GF-D8 (cell line): Measurements from ENCODE around the gene GNAZ.
A peak's percentile ranks its signal among the peaks of the same experiment; 100 is the strongest.
"Not testable (repeated sequence)": the region's sequence is repeated elsewhere in the genome, so short reads cannot be mapped to it uniquely, and the experiment has no call there.

ENCODE experiments used
- DNase-seq: peaks from one replicate; lab custom pipeline; 2025; lab: John Stamatoyannopoulos, UW

Gene GNAZ

DNA sequence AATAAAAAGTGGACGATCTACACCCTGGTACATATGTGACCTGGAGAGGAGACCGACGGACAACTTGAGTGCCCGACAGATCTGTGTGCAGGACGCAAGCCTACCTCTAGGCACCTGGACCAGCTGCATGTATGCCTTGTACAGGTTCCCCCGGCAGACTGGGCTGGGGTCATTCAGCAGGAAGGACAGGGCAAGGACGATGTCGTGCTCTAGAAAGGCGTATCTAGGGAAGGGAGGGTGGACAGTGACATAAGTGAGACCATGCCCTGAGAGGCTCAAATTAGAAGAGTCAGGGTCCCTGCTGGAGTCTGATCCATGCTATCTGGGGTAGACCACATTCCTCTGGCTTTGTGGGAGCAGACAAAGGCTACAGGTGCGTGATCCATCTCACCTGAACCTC is 63.6 kb downstream of the GNAZ start:
- no peak for DNase-seq

DNA sequence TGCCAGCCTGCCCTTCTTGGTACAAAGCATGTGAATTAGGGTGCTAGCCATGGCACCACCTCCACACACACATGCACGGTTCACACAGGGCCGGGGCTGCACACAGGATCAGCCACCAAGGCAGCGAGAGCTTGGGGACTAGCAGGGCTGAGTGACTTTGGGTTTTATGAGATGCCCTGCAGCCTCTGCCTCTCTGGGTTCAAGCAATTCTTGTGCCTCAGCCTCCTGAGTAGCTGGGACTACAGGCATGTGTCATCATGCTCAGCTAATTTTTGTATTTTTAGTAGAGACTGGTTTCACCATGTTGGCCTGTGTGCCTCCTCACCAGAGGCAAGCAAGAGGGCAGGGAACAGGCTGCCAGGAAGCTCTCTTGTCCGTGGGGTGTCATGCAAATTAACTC is 66.7 kb downstream of the GNAZ start:
- DNase-seq: not testable (repeated sequence)

DNA sequence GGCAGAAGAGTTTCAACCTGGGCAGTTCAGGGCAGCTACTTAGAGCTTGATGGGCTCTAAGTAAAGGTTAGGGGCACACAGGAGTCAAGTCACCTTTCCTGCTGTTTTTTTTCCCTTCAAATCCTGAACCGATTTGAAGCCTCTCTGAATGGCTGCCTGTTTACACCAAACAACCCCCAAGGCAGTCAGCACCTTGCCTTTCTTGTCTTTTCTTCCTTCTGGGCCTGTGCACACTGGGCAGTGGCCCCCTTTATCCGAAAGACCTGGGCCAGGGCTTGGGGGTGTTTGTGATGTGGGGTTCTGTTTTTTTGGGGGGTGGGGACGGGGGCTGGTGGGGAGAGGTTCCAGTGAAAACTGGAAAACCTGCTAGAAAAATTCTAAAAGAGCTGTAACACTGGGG is 67.1 kb downstream of the GNAZ start:
- no peak for DNase-seq

DNA sequence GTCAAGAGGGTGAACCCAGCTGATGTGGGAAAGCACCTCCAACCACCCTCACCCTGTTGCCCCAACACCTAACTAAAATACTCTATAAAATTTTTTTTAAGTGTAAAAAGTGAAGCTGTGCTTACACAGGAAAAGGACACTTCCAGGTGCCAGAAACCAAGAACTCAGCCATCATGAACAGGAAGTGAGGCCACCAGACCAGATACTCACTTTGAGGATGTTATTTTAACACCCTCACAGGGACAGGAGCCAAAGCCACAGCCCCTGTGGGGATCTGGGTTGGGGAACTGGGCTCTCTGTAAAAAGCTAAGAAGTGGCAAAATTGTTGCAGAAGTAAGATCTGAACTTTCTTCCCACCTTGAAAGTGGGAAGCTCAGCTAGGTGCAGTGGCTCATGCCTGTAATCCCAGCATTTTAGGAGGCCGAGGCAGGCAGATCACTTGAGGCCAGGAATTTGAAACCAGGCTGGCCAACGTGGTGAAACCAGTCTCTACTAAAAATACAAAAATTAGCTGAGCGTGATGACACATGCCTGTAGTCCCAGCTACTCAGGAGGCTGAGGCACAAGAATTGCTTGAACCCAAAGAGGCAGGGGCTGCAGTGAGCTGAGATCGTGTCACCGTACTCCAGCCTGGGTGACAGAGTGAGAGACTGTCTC is 67.7 kb downstream of the GNAZ start:
- peak; percentile 70 for DNase-seq

DNA sequence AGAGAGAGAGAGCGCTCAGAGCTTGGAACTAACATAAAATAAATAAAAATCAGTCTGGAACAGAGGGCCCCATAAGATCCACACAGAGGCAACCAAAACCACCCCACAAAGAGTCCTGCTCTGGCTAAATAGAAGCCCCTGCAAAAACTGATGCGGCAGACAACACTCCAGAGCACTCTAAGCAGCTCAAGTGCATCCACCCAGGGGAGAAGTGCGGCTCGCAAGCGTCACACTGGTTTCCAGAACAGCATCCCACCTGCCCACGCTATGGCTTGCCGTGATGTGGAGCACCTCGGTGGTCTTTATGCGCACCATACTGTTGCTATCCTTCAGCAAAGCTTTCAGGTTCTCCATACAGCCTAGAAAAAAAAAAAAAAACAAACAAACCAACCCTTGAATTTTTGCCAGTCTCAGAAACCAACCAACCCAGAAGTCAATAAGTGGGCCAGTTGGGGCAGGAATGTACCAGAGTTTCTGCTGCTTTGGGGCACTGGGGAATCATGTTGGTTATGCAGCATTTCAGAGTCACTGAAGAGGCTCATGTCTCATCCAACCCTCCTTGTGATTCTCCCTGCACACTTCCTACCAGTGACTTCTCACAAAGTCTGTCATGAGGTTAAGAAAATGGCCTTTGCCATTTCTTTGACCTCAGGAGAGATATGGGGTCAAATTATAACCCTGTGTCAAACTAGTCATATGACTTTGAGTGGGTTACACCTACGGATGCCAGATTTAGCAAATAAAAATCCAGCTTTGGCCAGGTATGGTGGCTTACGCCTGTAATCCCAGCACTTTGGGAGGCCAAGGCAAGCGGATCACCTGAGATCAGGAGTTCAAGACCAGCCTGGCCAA is 68.5 kb downstream of the GNAZ start:
- DNase-seq: no peak

DNA sequence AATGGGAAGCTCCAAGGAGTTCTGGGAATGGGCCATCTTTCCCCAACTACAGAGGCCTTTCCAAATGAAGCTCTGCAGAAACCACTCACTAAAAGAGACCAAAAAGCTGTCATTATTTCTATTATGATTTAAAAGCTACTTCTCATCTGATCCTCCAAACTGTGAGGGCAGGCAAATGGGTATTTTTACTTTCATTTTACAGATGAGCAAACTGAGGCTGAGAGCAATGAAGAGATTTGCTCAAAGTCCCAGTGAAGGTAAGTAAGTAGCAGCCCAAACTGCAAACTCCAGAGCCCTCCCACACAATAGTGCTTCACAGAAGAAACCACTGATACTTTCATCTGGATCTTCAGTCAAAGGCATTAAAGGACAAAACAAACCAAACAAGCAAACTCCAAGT is 70.1 kb downstream of the GNAZ start:
- DNase-seq: no peak

DNA sequence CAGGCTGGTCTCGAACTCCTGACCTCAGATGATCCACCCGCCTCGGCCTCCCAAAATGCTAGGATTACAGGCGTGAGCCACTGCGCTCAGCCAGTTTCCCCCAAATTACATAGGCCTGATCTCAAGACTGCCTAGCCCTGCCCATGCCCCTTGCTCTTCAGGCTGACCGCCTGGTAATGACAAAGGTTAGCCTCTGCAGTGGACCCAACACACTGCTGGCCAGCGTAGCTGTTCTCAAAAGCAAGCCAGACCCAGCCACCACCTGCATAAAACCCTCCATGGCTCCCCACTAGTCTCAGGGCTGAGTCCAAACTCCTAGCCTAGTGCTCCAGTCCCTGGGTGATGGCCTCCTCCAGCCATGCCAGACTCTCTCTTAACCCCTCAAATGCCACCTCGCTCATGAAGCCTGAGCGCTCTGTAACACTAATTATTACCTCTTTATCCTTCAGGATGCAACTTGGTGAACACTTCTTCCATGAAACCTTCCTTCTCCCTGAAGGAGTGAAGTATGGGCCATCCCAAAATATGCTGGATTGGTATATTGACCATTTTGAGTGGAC is 72.3 kb downstream of the GNAZ start:
- DNase-seq: no peak

DNA sequence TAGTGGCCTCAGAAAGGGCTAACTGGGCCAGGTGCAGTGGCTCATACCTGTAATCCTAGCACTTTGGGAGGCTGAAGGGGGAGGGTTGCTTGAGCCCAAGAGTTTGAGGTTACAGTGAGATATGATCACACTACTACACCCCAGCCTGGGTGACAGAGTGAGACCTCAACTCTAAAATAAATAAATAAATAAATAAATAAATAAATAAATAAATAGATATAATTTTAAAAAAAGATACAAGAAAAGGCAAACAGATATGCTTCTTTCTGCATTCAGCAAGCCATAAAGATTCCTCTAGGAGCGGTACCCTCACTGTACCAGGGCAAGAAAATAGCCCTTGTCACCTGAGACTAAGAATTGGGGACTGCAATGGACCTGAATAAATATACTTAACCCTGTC is 72.8 kb downstream of the GNAZ start:
- DNase-seq: no peak

DNA sequence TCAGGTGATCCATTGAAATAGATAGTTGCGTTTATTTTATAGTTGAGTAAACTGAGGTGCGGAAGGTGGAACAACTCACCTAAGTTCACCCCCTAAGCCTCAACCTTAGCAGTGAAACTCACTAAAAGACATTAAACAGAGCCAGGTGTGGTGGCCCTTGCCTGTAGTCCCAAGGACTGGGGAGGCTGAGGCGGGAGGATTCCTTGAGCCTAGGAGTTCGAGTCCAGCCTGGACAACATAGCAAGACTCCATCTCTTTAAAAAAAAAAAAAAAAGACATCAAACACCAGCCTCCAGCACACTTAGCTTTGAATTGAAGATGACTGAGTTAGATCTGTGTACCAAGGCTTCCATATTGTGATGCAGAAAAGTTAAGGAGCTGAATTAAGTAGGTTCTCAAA is 74.1 kb downstream of the GNAZ start:
- no peak for DNase-seq

DNA sequence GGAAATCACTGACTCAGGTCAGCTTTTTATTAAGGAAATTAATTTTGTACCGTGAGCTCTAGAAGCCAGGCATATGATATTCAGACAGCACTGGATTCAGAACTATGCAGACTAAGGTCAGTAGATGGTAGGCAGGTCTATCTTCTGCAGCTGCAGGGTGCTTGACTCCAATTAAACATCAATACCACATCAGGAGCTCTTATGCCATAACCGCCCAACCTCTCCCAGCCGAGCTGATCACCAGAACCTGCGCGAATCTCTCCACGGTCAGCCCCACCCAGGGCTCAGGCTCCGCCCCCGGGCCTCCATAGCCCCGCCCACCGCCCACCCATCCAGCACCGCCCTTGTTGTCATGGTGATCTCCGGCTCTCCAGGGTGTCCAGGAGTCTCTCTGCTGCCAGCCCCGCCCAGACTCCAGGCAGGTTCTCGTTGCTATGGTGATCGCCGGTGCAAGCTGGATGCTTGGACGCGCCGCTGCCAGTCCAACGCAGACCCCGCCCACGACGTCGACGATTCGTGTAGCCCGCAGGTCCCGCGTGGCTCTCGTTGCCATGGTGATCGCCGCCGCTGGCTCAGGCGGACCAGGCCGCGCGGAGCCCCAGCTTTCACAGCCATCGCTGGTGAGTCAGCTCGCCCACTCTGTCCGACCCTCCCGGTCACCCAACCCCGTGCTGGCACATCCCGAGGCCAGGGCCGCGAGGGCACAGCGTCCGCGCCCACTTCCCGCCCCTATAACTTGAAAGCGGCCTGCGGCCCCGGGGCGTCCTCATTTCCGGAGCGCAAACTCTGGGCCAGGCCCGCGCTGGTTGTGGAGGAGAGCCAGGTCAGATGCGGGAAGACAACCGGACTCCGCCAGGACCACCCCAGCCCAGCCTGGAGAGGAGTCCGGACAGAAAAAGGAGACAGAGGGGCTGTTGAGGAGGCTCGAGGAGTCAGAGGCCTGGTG is 74.9 kb downstream of the GNAZ start, which contains the start of gene RAB36:
TSS of gene RAB36 (plus strand) at position 546 of the 946 bp plus-strand sequence. CDS start 1,140 bp downstream, outside the sequence.
- no peak for DNase-seq

DNA sequence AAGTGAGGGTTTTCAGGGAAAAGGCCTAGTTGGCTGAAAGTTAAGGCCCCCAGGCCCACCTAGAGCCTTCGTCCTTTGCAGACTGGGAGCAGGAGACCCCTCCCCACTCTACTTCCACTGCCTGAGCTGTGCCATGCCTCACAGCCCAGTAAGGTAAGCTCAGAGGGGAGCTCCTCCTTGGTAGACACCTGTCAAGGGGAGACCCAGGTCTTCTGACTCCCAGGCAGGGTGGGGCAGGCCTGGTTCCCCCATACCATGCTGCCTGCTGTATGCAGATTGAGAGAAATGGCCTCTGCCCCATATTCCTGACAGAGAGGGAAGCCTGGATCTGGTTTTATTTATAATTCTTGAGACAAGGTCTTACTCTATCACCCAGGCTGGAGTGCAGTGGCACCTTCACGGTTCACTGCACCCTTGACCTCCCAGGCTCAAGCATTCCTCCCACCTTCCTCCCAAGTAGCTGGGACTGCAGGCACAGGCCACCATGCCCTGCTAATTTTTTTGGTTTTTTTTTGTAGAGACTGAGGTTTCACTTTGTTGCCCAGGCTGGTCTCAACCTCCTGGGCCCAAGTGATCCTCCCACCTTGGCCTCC is 75.7 kb downstream of the GNAZ start:
- no peak for DNase-seq

DNA sequence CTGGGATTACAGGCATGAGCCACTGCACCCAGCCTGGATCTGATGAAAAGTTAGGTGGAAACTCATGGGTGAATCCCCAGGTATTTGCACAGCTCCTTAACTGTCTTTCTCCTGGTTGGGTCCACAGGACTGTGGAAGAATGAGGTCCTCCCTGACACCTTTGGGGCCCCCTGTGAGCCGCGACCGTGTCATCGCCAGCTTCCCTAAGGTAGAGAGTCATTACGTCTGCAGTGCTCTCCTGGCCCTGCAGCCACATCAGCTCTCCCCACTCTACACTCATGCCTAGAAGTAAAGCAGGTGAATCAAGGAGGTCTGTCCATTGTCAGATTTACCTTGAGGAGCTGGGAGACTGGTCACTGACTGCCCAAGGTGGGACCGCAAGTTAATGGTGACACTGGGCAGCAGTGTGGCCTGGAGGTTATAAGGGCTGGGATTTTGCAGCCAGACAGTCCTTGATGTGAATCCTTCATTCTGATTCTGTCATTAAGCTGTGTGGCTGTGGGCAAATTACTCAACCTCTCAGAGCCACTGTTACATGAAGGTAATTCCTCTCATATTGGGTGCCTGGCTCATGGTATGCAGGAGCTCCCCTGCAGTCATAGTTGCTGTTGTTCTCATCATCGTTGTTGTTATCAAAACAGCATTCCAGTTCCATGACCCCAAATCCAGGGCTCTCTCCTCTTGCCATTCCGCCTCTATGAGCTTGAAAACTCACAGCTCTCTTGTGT is 76.3 kb downstream of the GNAZ start:
- no peak for DNase-seq

DNA sequence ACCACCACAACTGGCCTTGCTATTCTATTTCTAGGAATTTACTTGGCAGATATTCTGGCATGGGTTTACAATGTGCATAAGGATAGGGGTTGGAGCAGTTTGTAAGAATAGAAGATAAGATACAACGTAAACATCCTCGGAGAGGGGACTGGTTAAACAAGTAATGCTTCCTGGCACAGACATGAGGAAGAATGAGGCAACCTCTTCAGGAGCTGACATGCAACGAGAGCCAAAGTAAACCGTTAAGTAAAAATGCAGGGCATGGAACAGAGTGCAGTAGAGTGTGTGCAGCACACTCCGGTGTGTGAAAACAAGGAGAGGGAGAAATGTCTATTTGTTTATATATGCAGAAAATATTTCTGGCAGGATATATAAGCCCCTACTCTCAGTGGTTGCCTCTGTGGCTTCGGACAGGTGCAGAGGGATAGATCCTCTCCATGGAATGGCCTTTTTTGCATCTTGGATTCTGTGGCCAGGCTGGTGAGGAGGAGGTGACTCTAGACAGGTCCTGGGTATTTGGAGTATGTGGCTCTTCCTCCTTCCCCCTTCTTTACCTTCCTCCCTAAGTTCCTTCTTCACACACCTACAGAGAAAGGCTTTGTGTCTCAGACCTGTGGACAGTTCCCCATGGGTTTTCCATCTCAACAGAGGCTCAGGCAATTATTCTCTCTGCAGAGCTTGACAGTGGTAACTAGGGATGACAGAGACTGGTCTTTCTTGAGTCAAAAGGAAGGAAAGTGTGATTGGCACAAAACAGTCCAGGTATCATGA is 77.5 kb downstream of the GNAZ start:
- DNase-seq: peak; percentile 5

DNA sequence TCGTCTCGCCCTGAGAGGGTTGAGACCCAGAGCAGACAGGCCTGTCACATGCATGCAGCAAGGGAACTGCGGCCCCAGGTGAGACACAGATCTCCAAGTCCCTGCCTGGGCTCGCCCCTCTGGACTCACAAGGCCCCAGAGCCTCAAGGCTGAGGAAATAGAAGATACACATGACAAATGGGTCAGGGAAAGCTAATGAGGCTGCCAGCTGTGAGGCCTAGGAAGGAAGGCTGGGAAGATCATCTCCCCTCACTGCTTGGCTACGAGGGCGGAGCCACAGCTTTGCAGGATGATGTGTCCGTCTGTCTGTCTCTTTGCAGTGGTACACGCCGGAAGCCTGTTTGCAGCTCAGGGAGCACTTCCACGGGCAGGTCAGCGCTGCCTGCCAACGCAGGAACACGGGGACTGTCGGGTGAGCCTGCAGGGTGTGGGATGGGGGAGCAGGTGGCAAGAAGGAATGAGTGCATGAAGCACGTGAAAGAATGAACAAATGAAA is 79.5 kb downstream of the GNAZ start:
- DNase-seq: no peak

DNA sequence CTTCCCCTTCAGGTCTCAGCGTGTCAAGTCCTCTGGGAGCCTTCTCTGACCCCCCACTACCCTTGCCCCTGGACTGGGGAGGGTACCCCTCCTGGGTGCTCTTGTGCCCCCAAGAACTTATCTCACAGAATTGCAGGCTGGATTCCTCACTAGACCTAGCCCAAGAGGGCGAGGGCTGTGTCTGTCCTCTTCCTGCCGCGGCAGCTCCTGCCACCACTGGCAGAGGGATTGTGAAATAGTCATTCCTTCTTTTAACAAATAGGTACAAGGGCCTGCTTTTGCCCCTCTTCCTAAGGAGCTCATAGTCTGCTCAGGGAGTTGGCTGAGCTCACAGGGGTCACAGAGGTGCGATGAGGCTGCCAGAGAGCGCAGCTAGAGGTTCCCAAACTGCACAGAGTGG is 80.4 kb downstream of the GNAZ start:
- DNase-seq: no peak

DNA sequence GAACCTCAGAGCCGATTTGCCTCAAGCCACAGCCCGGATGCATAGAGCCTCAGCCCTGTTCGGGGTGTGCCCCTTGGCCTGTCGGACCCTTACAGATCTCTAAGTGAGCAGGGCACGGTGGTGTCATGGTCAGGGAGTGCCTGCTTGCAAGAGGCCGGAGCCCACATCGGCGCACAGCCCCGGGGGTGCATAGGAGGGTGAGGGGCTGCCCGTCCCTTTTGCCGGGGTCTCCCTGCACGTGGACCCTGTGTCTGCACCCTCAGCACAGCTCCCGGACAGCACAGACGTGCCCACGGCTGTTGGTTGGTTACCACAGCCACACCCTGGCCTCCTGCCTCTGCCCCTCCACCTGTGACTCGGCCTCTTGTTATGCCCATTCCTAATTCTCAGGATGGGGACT is 81.5 kb downstream of the GNAZ start:
- no peak for DNase-seq

DNA sequence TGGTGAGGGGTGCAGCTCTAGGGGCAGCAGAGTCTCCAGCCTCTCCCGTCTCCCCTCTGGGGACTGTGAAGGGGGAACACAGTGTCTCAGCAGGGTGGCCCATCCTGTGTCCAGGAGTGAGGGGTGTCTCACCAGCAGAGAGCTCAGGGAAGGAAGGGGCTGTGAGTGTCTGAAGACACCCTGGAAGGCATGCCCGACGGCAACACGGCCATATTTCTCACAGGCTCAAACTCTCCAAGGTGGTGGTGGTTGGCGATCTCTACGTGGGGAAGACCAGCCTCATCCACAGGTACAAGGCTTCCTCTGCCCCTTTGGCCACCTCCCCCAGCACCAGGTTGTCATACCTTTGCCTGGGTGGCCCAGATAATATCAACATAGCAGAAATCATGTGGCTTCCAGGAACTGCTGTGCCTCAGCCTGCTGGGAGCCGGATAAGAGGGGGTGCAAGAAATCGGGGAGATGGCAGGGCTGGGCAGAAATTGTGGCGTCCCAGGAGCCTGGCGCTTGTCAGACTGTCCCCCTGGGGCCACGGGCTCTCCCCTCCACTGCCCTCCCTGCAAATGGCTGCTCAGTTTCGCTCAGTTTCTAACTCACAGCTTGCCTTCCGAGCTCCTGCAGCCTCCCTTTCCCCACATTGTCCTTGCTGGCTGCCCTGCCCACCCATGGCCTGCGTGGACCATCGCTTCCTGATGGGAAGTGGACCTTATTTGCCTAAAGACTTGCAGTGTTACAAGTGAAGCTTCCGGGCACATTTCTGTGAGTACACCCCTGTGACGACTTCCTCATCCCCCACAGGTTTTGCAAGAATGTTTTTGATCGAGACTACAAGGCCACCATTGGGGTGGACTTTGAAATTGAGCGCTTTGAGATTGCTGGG is 82.2 kb downstream of the GNAZ start:
- peak; percentile 3 for DNase-seq

DNA sequence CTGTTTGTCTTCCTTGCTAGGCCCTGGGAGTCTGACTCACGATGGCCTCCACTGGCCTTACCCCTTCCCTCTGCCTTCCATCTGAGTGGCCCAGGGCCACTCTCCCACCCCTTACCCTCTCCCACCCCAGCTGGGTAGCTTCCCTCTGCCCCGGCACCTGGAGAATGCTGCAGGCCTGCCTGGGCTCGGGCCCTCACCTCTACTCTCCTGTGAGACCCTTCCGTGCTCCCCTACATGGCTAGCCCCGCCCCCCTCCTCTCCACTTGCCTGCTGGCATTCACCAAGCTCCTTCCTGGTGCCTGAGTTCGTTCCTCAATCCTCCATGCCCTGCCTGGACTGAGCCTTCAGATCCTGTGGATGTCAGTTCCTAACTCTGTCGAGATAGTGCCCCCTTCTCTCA is 83.7 kb downstream of the GNAZ start:
- no peak for DNase-seq

DNA sequence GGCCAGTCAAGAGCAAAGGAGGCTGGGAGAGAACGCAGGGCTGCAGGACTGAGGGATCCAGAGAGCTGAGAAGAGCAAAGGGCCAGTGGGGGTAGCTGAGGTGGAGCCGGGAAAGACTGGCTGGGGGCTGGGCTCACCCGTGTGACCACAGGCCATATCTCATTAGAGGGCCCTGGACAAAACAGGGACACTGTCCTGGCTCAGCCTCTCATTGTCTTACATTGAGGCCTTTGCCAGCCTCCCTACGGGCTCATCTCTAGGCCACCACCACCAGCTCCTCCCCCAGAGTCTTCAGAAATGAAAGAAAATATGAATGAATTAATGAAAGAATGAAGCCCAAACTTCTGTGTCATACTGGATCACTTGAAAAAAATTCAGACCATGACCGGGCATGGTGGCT is 84.1 kb downstream of the GNAZ start:
- DNase-seq: no peak
